Measurements from ENCODE around the gene NOX3. TPM values are rescaled to one million over a fixed set of nuclear protein-coding genes. Genes with fewer than 3 reads are reported as not detected.

NOX3 gene
- polyA plus RNA-seq, 6 donors from 2014 or later = not detected

DNA sequence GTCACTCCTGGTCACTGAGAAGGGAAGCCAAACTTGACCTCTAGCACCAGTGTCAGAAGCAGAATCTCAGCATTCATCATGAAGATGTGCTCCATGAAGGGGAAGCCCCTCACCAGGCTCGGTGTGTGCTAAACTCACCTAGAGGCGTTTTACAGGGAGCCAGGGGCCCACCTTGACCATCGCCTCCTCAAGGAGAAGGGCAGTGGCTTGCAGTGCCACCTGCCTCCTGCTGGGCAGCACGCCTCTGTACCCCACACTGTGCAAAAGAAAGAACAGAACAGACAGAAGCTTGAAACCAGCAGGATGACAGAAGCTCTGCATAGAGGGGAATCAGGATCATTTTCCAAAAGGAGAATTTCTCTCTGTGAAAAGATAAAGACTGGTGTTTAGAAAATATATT lies 39.7 kb downstream of the NOX3 start:
- Mint-ChIP-seq H3K4me1 (peaks cover 33 to 39% (median 39%) of the 10 kb centered on the region in 3 donors), H3K4me3 (peak overlapping the region in 1 of 8 donors; percentile 25), H3K27ac (peak overlapping the region in 1 of 6 donors; percentile 69), H3K36me3 (no peaks in the 10 kb centered on the region), H3K27me3 (no peaks in the 10 kb centered on the region), H3K9me3 (no peaks in the 10 kb centered on the region)
- ATAC-seq (ENCODE audit: low read depth in 2 of 2) = no peak
- no peak for DNase-seq

DNA sequence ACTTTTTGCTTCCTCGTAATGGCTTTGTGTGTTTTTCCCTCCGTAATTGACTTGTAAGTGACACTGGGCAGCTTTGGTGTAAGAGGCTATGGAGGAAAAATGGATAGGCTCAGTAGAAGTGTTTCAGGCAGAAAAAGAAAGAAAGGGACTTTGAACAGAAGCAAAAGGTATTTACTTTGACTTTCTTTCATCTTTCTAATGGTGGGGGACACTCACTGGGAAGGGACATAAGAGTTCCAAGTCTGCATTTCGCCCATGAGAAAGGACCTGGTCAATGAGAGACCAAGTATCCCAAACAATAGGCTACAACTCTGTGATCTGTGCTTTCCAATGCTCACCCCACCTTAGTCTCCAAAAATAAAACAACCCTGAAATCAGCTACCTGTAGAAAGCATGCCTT lies 41.6 kb downstream of the NOX3 start:
- Mint-ChIP-seq H3K9me3 (no peaks in the 10 kb centered on the region), H3K4me3 (no peak overlapping the region), H3K27ac (no peak overlapping the region), H3K36me3 (no peaks in the 10 kb centered on the region), H3K4me1 (peaks cover 21 to 27% (median 23%) of the 10 kb centered on the region in 3 donors), H3K27me3 (no peaks in the 10 kb centered on the region)
- ATAC-seq (ENCODE audit: low read depth in 2 of 2) (no peak), DNase-seq (no peak)

DNA sequence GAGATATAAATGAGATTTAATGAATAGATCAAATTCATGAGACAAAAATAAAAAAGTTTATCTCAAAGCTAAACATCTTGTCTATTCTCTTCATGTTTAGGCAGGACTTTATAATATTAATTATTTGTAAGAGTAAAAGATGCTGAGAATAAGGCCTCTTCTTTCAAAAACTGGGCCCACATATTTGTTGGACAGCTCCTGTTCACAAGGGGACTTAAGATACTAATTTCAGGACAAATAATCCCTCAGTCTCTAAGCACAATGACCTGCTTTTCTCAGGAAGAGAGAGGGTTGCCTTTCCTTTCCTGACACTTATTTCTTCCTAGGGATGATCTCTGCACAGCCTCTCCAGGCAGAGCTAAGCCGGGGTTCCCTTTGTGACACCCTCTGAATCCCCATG lies 43.3 kb downstream of the NOX3 start:
- H3K27ac Mint-ChIP-seq = no peak overlapping the region
- H3K27me3 Mint-ChIP-seq = no peaks in the 10 kb centered on the region
- H3K9me3 Mint-ChIP-seq = peaks cover 0 to 4% (median 0%) of the 10 kb centered on the region in 7 donors
- peaks cover 6 to 13% (median 7%) of the 10 kb centered on the region in 3 donors for H3K4me1 Mint-ChIP-seq
- ATAC-seq (ENCODE audit: low read depth in 2 of 2) = no peak
- no peak overlapping the region for H3K4me3 Mint-ChIP-seq
- no peaks in the 10 kb centered on the region for H3K36me3 Mint-ChIP-seq
- no peak for DNase-seq

DNA sequence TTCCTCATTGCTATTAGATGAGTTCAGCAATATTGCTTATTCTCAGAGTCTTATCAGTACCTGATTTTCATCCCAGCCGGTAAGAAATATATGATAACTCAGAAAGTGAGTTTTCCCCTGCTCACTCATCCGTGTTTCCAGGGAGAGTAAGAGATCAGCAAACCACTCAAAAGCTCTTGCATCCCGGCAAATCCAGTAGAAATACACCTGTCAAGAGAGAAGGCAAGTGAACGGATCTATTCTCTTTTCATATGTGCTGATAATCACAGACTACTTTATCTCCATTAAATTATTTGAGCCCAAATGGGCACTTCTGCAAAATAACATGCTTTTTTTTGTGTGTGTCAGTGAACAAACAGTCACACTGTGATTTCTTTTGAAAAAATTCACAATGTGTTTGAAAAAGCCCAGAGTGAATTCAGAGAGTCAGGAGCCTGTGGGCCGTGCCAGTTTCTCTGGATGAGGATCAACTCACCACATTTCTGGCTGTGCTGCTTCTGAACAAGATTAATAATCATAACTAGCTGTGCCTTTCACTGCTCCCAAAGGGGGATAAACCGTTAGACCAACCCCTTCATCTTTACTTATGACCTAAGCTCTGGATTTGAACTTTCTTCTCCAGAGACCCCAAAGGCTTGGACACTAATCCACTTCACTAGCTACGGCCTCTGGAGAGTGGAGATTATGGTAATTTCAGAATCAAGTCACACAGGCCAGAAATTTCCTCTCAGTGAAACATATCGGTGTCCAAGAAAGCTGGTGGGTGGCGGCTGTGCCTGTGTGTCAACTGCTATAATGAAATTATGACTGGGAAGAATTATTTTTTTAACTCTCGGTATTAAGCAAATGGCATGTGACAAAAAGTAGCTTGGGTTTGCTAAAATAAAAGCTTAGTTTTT lies 44.2 kb downstream of the NOX3 start:
- DNase-seq = no peak
- H3K4me3 Mint-ChIP-seq = no peak overlapping the region
- H3K4me1 Mint-ChIP-seq = peaks cover 0 to 7% (median 3%) of the 10 kb centered on the region in 3 donors
- no peaks in the 10 kb centered on the region for H3K36me3 Mint-ChIP-seq
- peaks cover 0 to 4% (median 0%) of the 10 kb centered on the region in 7 donors for H3K9me3 Mint-ChIP-seq
- ATAC-seq (ENCODE audit: low read depth in 2 of 2) = no peak
- H3K27me3 Mint-ChIP-seq = no peaks in the 10 kb centered on the region
- peak overlapping the region in 1 of 6 donors; percentile 7 for H3K27ac Mint-ChIP-seq

DNA sequence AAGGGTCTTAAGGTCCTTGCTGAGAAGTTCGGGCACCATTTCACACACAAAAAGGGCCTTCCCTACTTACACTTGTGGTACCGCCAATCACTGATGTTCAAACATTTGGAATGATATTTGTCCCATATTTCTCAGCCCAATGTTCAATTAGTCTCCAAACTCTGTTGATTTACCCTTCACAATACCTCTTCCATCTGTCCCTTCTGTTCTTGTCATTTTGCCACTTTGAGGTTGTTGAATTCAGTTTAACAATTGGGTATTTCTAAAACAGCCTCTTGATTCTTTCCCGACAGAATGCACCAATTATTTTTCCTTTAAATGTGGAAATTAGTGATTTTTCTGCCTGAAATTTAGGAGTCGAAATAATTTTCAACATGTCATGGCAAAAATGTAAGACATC lies 46.2 kb downstream of the NOX3 start:
- no peaks in the 10 kb centered on the region for H3K27me3 Mint-ChIP-seq
- DNase-seq (no peak), ATAC-seq (ENCODE audit: low read depth in 2 of 2) (no peak)
- H3K4me1 Mint-ChIP-seq = peaks cover 7 to 11% (median 9%) of the 10 kb centered on the region in 3 donors
- peaks cover 0 to 9% (median 0%) of the 10 kb centered on the region in 7 donors for H3K9me3 Mint-ChIP-seq
- no peaks in the 10 kb centered on the region for H3K36me3 Mint-ChIP-seq
- H3K4me3 Mint-ChIP-seq = no peak overlapping the region
- H3K27ac Mint-ChIP-seq = no peak overlapping the region

DNA sequence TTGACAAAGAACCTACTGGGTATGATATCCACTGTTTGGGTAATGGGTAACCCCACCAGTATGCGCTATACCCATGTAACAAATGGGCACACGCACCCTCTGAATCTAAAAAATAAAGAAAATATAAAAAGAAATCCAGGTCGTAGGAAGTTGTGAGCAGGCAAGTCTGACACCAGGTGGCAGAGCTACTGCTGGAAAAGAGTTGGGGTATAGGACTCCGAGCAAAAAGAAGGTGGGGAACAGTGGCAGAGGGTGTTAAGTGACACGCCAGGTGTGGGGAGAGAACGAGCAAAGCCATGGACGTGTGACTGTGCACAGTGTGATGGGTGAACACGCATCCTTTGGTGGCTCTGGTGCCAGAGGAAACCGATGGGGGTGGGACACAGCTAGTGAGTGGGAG lies 46.7 kb downstream of the NOX3 start:
- H3K4me1 Mint-ChIP-seq = peaks cover 10 to 11% (median 10%) of the 10 kb centered on the region in 3 donors
- no peak overlapping the region for H3K4me3 Mint-ChIP-seq
- no peaks in the 10 kb centered on the region for H3K27me3 Mint-ChIP-seq
- no peak for DNase-seq
- ATAC-seq (ENCODE audit: low read depth in 2 of 2) = no peak
- no peaks in the 10 kb centered on the region for H3K36me3 Mint-ChIP-seq
- no peak overlapping the region for H3K27ac Mint-ChIP-seq
- peaks cover 0 to 9% (median 0%) of the 10 kb centered on the region in 7 donors for H3K9me3 Mint-ChIP-seq

DNA sequence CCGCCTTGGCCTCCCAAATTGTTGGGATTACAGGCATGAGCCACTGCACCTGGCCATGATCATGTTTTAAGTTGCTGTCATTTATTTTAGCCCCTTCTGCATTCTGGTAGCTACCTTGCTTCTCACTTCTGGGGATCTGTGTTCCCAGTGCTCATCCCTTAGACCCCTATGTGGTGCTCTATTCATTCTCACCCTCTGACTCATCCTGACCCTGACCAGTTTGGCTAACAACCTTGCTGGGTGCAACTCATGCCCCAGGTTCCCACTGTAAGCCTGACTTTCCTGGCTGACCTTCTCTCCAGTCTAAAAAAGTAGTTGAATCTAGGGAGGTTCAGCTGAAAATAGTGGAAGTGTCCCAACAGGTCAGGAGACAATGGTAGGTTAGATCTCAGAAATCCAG lies 47.4 kb downstream of the NOX3 start:
- peak overlapping the region in 2 of 6 donors; percentile 4 to 59 for H3K27ac Mint-ChIP-seq

DNA sequence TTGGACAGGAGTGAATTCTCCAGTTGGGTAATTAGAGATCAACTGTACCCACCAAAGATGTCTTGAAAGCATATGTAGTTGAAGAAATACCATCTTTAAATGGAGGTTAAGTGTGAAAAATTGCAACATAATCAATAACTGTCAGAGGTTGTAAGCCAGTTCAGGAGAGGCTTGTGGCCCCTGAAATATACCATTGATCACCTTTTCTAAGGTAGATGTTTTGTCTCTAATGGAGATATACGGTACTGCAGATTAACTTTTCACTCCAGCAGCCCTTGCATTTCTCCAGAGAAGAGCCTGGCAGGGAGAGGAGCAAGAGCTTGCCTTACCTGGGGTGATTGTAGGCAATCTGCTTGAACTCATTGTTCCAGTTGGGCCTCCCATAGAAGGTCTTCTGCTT lies 48.8 kb downstream of the NOX3 start:
- Mint-ChIP-seq H3K27me3 (no peaks in the 10 kb centered on the region), H3K9me3 (peaks cover 0 to 9% (median 0%) of the 10 kb centered on the region in 7 donors), H3K4me1 (peaks cover 10 to 11% (median 10%) of the 10 kb centered on the region in 3 donors), H3K4me3 (no peak overlapping the region), H3K27ac (no peak overlapping the region), H3K36me3 (no peaks in the 10 kb centered on the region)
- DNase-seq = no peak
- no peak for ATAC-seq (ENCODE audit: low read depth in 2 of 2)

More for the DNA sequence above, 47.4 kb downstream of the NOX3 start:
- Mint-ChIP-seq H3K9me3 (peaks cover 0 to 9% (median 0%) of the 10 kb centered on the region in 7 donors), H3K27me3 (no peaks in the 10 kb centered on the region), H3K36me3 (no peaks in the 10 kb centered on the region), H3K4me3 (no peak overlapping the region), H3K4me1 (peaks cover 10 to 11% (median 10%) of the 10 kb centered on the region in 3 donors)
- no peak for DNase-seq
- no peak for ATAC-seq (ENCODE audit: low read depth in 2 of 2)

DNA sequence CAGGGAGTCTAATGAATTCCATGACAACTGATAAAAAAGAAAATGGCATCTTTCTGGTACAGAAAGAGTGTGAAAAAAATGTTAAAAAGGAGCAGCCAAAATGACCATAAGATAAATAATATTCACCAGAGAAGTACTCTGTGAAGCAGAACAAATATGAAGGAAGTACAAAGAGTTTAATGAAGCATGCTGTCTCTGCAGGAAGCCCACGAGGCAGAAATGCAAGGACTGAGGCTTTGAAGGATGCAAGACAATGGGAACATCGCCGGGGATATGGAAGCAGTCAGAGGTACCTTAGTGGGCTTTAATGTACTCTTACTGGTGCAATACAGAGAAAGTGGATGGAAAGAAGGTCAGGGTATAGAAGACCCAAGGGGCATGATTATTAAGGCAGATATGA lies 50.7 kb downstream of the NOX3 start:
- no peak for ATAC-seq (ENCODE audit: low read depth in 2 of 2)
- no peaks in the 10 kb centered on the region for H3K27me3 Mint-ChIP-seq
- no peak overlapping the region for H3K4me3 Mint-ChIP-seq
- H3K36me3 Mint-ChIP-seq = no peaks in the 10 kb centered on the region
- H3K27ac Mint-ChIP-seq = peak overlapping the region in 1 of 6 donors; percentile 19
- peaks cover 0 to 9% (median 0%) of the 10 kb centered on the region in 7 donors for H3K9me3 Mint-ChIP-seq
- DNase-seq = no peak
- H3K4me1 Mint-ChIP-seq = peaks cover 10 to 11% (median 10%) of the 10 kb centered on the region in 3 donors

DNA sequence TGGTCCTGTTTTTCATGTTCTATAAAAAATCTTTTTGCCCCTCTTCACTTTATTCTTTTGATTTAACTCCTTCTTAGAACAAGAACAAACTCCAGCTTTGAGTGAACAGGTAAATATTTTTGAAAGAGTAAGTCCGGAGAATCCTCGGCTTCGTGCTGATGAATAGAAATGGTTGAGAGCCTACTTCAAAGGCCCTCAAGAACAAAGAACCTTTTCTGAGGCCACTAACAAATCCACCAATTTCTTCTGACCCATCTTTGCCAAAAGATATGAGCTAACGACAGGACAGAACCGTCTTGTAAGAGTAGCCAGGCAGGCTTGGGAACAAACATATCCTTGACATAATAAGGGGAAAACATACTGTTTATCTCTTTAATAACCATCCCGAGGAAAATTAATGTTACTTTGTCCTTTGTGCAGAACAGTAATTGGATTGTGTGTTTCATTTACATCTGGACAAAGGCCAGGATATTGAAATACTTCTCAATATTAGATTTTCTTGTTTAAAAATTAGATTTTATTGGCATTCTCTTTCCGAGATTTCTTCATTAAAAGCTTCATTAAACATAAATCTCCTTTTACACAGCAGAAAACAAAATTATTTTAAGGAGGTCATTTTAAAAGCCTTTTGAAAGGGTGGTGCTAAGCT lies 52.9 kb downstream of the NOX3 start:
- no peaks in the 10 kb centered on the region for H3K27me3 Mint-ChIP-seq
- DNase-seq (no peak), ATAC-seq (ENCODE audit: low read depth in 2 of 2) (no peak)
- H3K36me3 Mint-ChIP-seq = no peaks in the 10 kb centered on the region
- H3K4me1 Mint-ChIP-seq = peaks cover 10 to 11% (median 10%) of the 10 kb centered on the region in 3 donors
- H3K4me3 Mint-ChIP-seq = no peak overlapping the region
- peaks cover 0 to 5% (median 0%) of the 10 kb centered on the region in 7 donors for H3K9me3 Mint-ChIP-seq
- no peak overlapping the region for H3K27ac Mint-ChIP-seq

DNA sequence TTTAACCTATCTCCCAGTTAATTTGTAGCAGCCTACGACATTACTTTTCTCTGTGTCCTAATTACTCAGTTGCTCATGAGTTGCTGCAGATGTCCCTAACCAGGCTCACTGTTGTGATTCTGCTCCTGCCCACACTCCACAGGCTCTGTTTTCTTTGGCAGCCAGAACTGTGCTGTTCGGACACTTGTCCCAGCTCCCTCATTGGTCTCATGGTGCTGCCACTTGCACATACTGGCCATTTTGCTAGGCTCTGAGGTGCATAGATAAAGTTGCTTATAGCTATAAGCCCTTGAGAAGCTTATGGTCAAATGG lies 55.0 kb downstream of the NOX3 start:
- ATAC-seq (ENCODE audit: low read depth in 2 of 2) (no peak), DNase-seq (no peak)
- H3K27me3 Mint-ChIP-seq = no peaks in the 10 kb centered on the region
- peaks cover 7 to 10% (median 10%) of the 10 kb centered on the region in 3 donors for H3K4me1 Mint-ChIP-seq
- no peaks in the 10 kb centered on the region for H3K36me3 Mint-ChIP-seq
- peaks cover 0 to under 1% (median 0%) of the 10 kb centered on the region in 7 donors for H3K9me3 Mint-ChIP-seq
- peak overlapping the region in 1 of 6 donors; percentile 53 for H3K27ac Mint-ChIP-seq
- no peak overlapping the region for H3K4me3 Mint-ChIP-seq

DNA sequence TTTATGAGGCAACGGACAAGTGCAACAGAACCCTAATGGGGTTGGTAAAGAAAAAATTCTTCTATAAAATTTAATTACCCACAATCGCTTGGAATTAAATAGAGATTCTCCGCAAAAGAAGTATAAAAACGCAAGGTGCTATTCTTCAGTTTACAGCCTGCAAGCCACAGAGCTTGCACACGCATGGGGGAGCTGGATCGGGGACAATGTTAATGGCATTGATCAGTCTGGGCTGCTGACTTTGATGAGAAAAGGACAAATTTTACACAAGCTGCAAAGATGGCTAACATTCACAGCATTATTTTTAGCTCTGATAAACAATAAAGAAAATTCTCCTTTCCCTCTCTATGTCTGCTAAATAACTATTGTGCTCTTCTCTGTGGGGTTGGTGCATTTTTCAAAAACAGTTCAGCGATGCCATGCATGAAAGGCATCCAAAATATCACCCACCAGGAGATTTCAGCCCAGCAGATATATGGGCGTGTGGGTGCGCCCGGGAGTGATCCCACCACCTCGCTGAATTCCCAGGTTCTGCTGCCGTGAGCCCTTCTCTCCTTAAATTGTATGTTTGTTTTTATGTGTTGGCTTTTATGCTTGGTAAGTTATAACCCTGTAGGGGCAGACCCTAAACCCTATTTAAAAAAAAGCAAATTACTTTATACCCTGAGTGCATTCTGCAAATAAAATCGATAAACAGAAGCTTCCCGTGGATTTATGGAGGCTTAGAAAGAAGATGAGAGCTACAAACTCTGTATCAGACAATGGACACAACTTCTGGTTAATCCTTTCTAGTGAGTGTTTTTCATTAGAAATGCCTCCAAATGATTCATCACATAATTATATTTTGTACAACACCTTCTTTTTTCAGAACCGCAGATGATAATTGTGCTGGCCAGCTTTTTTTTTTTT lies 55.6 kb downstream of the NOX3 start:
- Mint-ChIP-seq H3K4me3 (no peak overlapping the region), H3K27me3 (no peaks in the 10 kb centered on the region), H3K9me3 (no peaks in the 10 kb centered on the region), H3K36me3 (no peaks in the 10 kb centered on the region), H3K27ac (no peak overlapping the region), H3K4me1 (peaks cover 4 to 9% (median 8%) of the 10 kb centered on the region in 3 donors)
- no peak for DNase-seq
- ATAC-seq (ENCODE audit: low read depth in 2 of 2) = no peak

DNA sequence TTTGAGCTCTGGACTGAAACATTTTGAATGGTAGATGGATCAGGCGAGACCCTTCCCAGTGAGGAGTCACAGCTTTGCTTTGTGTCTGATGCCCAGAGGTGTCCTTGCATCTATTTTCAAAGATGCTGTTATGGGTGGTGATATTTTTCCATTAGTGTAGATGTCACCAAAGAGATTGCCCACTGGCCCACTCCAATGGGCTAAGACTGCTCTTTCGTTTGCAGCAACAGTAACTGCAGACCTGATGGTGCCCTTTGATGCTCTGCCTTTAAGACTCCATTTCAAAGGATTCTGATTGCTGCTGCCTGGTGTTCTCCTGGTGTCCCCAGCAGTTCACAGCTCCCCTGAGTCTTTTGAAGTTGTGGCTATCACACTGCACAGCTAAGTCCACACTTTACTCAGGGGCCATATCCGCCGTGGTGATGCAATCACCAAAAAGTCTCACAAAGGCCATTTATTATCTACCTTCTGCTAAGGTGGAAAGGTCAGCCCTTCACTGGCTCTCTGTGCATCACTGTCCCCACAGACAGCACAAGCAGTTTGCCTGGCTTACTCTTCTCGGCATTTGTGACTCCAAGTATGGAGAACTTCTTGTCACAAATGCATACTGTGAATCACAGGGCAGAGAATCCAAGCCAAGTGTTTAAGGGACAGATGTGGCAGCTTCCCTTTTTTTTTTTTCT lies 56.4 kb downstream of the NOX3 start:
- Mint-ChIP-seq H3K27ac (no peak overlapping the region), H3K27me3 (no peaks in the 10 kb centered on the region)
- DNase-seq = no peak

More for the DNA sequence above, 56.4 kb downstream of the NOX3 start:
- H3K4me3 Mint-ChIP-seq = no peak overlapping the region
- no peak for ATAC-seq (ENCODE audit: low read depth in 2 of 2)
- no peaks in the 10 kb centered on the region for H3K9me3 Mint-ChIP-seq
- H3K36me3 Mint-ChIP-seq = no peaks in the 10 kb centered on the region
- H3K4me1 Mint-ChIP-seq = peaks cover 0 to 2% (median 0%) of the 10 kb centered on the region in 3 donors

Data from naive B cell (primary cell).